SK-N-SH treated with all-trans-retinoic acid at 6 μM for 48 hours (cell line): ENCODE measurements around the gene SETDB1.

ENCODE experiments used
- ATAC-seq: fragments of 200-7000 bp; cut with Tn5 transposase; 3 replicates; pipeline ENCODE4 v1.9.1; 2020; ENCODE audit warnings: mild to moderate bottlenecking, moderate library complexity
- ARNTL ChIP-seq: fragments of 450-650 bp; formaldehyde crosslinking; IDR thresholded peaks from 2 replicates; pipeline ENCODE4 v1.5.0; 2020; ENCODE audit warnings: low read depth, mild to moderate bottlenecking, moderate library complexity, borderline replicate concordance
- CREB5 ChIP-seq: fragments of 250-450 bp; sonication (Bioruptor Pico); IDR thresholded peaks from 2 replicates; pipeline ENCODE4 v1.5.1; 2020; ENCODE audit warnings: low read depth, mild to moderate bottlenecking, moderate library complexity
- CSRNP3 ChIP-seq: fragments of 250-450 bp; sonication (Bioruptor Pico); IDR thresholded peaks from 2 replicates; pipeline ENCODE4 v1.5.1; 2021; ENCODE audit warnings: mild to moderate bottlenecking, moderate library complexity
- ESRRG ChIP-seq: fragments of 250-450 bp; sonication (Bioruptor Pico); IDR thresholded peaks from 2 replicates; pipeline ENCODE4 v1.6.1; 2021; ENCODE audit warnings: mild to moderate bottlenecking
- GLIS3 ChIP-seq: fragments of 250-450 bp; sonication (Bioruptor Pico); IDR thresholded peaks from 2 replicates; pipeline ENCODE4 v1.5.0; 2020; ENCODE audit warnings: mild to moderate bottlenecking, moderate library complexity
- ISL1 ChIP-seq: fragments of 250-450 bp; sonication (Bioruptor Pico); IDR thresholded peaks from 2 replicates; pipeline ENCODE4 v2.1.2; 2022; ENCODE audit warnings: mild to moderate bottlenecking, moderate library complexity
- OSR1 ChIP-seq: fragments of 250-450 bp; sonication (Bioruptor Pico); IDR thresholded peaks from 2 replicates; pipeline ENCODE4 v1.8.0; 2022; ENCODE audit warnings: moderate library complexity, mild to moderate bottlenecking, inconsistent platforms
- POU6F1 ChIP-seq: fragments of 250-450 bp; sonication (Bioruptor Pico); IDR thresholded peaks from 2 replicates; pipeline ENCODE4 v1.8.0; 2021; ENCODE audit warnings: low read depth, mild to moderate bottlenecking, moderate library complexity, borderline replicate concordance
- PPARA ChIP-seq: fragments of 250-450 bp; sonication (Bioruptor Pico); IDR thresholded peaks from 2 replicates; pipeline ENCODE4 v1.5.0; 2020; ENCODE audit warnings: mild to moderate bottlenecking, borderline replicate concordance
- RARB ChIP-seq: fragments of 250-450 bp; sonication (Bioruptor Pico); IDR thresholded peaks from 2 replicates; pipeline ENCODE4 v1.8.0; 2021; ENCODE audit warnings: mild to moderate bottlenecking, moderate library complexity
- SNAI2 ChIP-seq: fragments of 250-450 bp; sonication (Bioruptor Pico); IDR thresholded peaks from 2 replicates; pipeline ENCODE4 v1.5.0; 2020; ENCODE audit warnings: mild to moderate bottlenecking, moderate library complexity
- TCF4 ChIP-seq: fragments of 250-450 bp; sonication (Bioruptor Pico); IDR thresholded peaks from 2 replicates; pipeline ENCODE4 v1.8.0; 2021; ENCODE audit warnings: mild to moderate bottlenecking, moderate library complexity, borderline replicate concordance
- TOX ChIP-seq: fragments of 250-450 bp; sonication (Bioruptor Pico); IDR thresholded peaks from 2 replicates; pipeline ENCODE4 v1.8.0; 2021; ENCODE audit warnings: mild to moderate bottlenecking, moderate library complexity, borderline replicate concordance
- ZC3H10 ChIP-seq: fragments of 250-450 bp; sonication (Bioruptor Pico); IDR thresholded peaks from 2 replicates; pipeline ENCODE4 v1.5.1; 2021; ENCODE audit warnings: mild to moderate bottlenecking, moderate library complexity
- ZFP3 ChIP-seq: fragments of 250-450 bp; sonication (Bioruptor Pico); IDR thresholded peaks from 2 replicates; pipeline ENCODE4 v1.5.0; 2020; ENCODE audit warnings: mild to moderate bottlenecking, moderate library complexity
- ZFP30 ChIP-seq: fragments of 450-650 bp; formaldehyde crosslinking; IDR thresholded peaks from 2 replicates; pipeline ENCODE4 v1.5.0; 2022; ENCODE audit warnings: mild to moderate bottlenecking, moderate library complexity
- ZNF565 ChIP-seq: fragments of 450-650 bp; formaldehyde crosslinking; conservative IDR thresholded peaks from 2 replicates; pipeline ENCODE4 v1.5.0; 2020; ENCODE audit warnings: low read depth, mild to moderate bottlenecking, moderate library complexity
- ZNF70 ChIP-seq: fragments of 450-650 bp; formaldehyde crosslinking; IDR thresholded peaks from 2 replicates; pipeline ENCODE4 v1.5.0; 2020; ENCODE audit warnings: mild to moderate bottlenecking, moderate library complexity
- ZNF8 ChIP-seq: fragments of 450-650 bp; formaldehyde crosslinking; IDR thresholded peaks from 2 replicates; pipeline ENCODE4 v1.5.0; 2020; ENCODE audit warnings: mild to moderate bottlenecking, moderate library complexity
- TF ChIP-seq, protein P1 (sequence below): fragments of 250-450 bp; sonication (Bioruptor Pico); IDR thresholded peaks from 2 replicates; pipeline ENCODE4 v1.8.0; 2020; ENCODE audit warnings: mild to moderate bottlenecking, moderate library complexity, borderline replicate concordance

The SETDB1 gene

DNA sequence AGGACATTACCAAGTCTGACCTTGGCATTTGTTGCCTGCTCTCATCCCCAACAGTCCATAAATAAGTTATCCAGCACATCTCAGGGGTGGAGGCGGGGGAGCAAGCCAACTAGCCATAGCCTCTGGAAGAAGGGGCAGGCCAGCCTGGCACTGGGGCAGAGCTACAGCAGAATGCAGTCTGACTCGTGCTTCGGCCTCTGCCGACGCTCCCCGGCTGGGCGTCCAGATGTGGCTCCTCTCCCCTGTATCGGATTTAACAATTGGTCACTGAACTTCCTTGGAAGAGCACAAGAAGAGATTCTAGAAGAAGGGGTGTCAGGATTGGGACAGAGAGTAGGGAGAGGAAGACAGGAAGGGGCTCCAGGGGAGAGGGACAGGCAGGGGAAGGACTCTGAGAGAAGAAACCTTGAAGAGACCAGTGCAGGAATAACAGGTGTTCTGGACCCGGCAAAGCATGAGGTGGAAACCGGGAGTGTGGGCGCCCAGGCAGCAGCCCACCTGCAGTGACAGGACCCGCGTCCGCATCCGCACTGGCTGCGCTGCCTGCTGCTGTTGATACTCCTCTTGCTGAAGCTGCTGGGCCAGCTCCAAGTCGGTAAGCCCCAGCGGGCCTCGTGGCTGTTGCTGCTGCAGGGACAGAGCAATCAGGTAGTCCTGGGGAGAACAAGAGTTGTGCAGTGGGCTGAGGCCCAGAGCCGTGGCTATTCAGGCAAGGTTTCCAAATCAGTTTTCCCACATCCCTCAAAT, 71.1 kb downstream of the SETDB1 start:
- TF ChIP-seq ZNF70 (CRISPR knock-in tag), result no peak
- no peak for TF ChIP-seq RARB (CRISPR knock-in tag)
- no peak for TF ChIP-seq ISL1 (CRISPR knock-in tag)
- TF ChIP-seq ZNF8, result no peak
- TF ChIP-seq, protein P1, sequence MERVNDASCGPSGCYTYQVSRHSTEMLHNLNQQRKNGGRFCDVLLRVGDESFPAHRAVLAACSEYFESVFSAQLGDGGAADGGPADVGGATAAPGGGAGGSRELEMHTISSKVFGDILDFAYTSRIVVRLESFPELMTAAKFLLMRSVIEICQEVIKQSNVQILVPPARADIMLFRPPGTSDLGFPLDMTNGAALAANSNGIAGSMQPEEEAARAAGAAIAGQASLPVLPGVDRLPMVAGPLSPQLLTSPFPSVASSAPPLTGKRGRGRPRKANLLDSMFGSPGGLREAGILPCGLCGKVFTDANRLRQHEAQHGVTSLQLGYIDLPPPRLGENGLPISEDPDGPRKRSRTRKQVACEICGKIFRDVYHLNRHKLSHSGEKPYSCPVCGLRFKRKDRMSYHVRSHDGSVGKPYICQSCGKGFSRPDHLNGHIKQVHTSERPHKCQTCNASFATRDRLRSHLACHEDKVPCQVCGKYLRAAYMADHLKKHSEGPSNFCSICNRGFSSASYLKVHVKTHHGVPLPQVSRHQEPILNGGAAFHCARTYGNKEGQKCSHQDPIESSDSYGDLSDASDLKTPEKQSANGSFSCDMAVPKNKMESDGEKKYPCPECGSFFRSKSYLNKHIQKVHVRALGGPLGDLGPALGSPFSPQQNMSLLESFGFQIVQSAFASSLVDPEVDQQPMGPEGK (CRISPR knock-in tag), result no peak
- ATAC-seq, result no peak

- no peak for ATAC-seq
- TF ChIP-seq TCF4 (CRISPR knock-in tag) (no peak), CREB5 (no peak), ESRRG (no peak), RARB (CRISPR knock-in tag) (no peak), OSR1 (CRISPR knock-in tag) (no peak), SNAI2 (CRISPR knock-in tag) (no peak), ZNF70 (CRISPR knock-in tag) (no peak), ZFP30 (CRISPR knock-in tag) (no peak), ZFP3 (CRISPR knock-in tag) (no peak), POU6F1 (no peak)
- TF ChIP-seq, protein P1 (CRISPR knock-in tag), result no peak
These were observed 71.8 kb downstream of the SETDB1 start for GRCh38 chr1:150997949-150998348.

- peak; percentile 26; the same call in 2 of the 3 replicates for ATAC-seq
- TF ChIP-seq TOX (CRISPR knock-in tag) (no peak), GLIS3 (no peak), ZNF565 (no peak), OSR1 (CRISPR knock-in tag) (no peak), TCF4 (CRISPR knock-in tag) (no peak)
- TF ChIP-seq, protein P1 (CRISPR knock-in tag), result no peak
These were observed 73.0 kb downstream of the SETDB1 start for GRCh38 chr1:150999051-150999674.

- ATAC-seq, result no peak
- no peak for TF ChIP-seq ISL1 (CRISPR knock-in tag)
- TF ChIP-seq ESRRG, result no peak
- TF ChIP-seq SNAI2 (CRISPR knock-in tag), result no peak
- TF ChIP-seq TCF4 (CRISPR knock-in tag), result no peak
- TF ChIP-seq RARB (CRISPR knock-in tag), result no peak
- TF ChIP-seq ZFP30 (CRISPR knock-in tag), result no peak
- no peak for TF ChIP-seq CREB5
- TF ChIP-seq ZC3H10 (CRISPR knock-in tag), result no peak
- TF ChIP-seq PPARA (CRISPR knock-in tag), result no peak
- TF ChIP-seq ZNF565, result no peak
- no peak for TF ChIP-seq ZNF70 (CRISPR knock-in tag)
- no peak for TF ChIP-seq CSRNP3 (CRISPR knock-in tag)
- TF ChIP-seq ARNTL (CRISPR knock-in tag), result no peak
These were observed 73.8 kb downstream of the SETDB1 start for GRCh38 chr1:150999926-151000325.
